Stimulated activated CD4-positive, alpha-beta T cell treated with anti-CD3 and anti-CD28 coated beads, Interleukin-1b, Interleukin-23, amount 100 ng/mL, for 1 hour (primary cell): ENCODE data around the gene FAM78B.

Source experiments
- DNase-seq, 2 donors: peaks; one replicate each; pipeline ENCODE4 v3.0.0-alpha.2; 2020; ENCODE audit warnings: low read depth in 2 of 2

FAM78B gene

GRCh38 chr1:166164995-166165660, 1.7 kb downstream of the FAM78B start:
- no peak for DNase-seq

- no peak for DNase-seq
Measured at GRCh38 chr1:166164646-166164994, 2.2 kb downstream of the FAM78B start.

GRCh38 chr1:166159656-166160055, 7.1 kb downstream of the FAM78B start:
- DNase-seq, result no peak

- no peak for DNase-seq
Measured at GRCh38 chr1:166156674-166157073, 10.1 kb downstream of the FAM78B start.

- DNase-seq, result no peak
Measured at GRCh38 chr1:166155108-166155507, 11.7 kb downstream of the FAM78B start.

- no peak for DNase-seq
Measured at GRCh38 chr1:166153525-166154314, 13.1 kb downstream of the FAM78B start.

GRCh38 chr1:166152978-166153377, 13.8 kb downstream of the FAM78B start:
- DNase-seq, result no peak

- DNase-seq, result no peak
Measured at GRCh38 chr1:166151804-166152203, 15.0 kb downstream of the FAM78B start.

- no peak for DNase-seq
Measured at GRCh38 chr1:166145499-166145898, 21.3 kb downstream of the FAM78B start.

- DNase-seq, result no peak
Measured at GRCh38 chr1:166141969-166142368, 24.8 kb downstream of the FAM78B start.

GRCh38 chr1:166140251-166140650, 26.6 kb downstream of the FAM78B start:
- DNase-seq, result no peak

- no peak for DNase-seq
Measured at GRCh38 chr1:166139735-166140134, 27.1 kb downstream of the FAM78B start.

- no peak for DNase-seq
Measured at GRCh38 chr1:166136699-166137401, 30.0 kb downstream of the FAM78B start.

GRCh38 chr1:166136222-166136621, 30.6 kb downstream of the FAM78B start:
- DNase-seq, result no peak

GRCh38 chr1:166133857-166134256, 32.9 kb downstream of the FAM78B start:
- no peak for DNase-seq

- no peak for DNase-seq
Measured at GRCh38 chr1:166133276-166133841, 33.4 kb downstream of the FAM78B start.

GRCh38 chr1:166132496-166132895, 34.3 kb downstream of the FAM78B start:
- no peak for DNase-seq

- DNase-seq, result no peak
Measured at GRCh38 chr1:166129006-166129405, 37.8 kb downstream of the FAM78B start.

- DNase-seq, result no peak
Measured at GRCh38 chr1:166128195-166128594, 38.6 kb downstream of the FAM78B start.

GRCh38 chr1:166127003-166127402, 39.8 kb downstream of the FAM78B start:
- DNase-seq, result no peak

GRCh38 chr1:166122873-166123466, 43.8 kb downstream of the FAM78B start:
- no peak for DNase-seq

- no peak for DNase-seq
Measured at GRCh38 chr1:166121010-166121409, 45.8 kb downstream of the FAM78B start.
